GM12878 (cell line): ENCODE results near the gene SKA3. TPM values are rescaled to one million over a fixed set of nuclear protein-coding genes. Genes with fewer than 3 reads are reported as not detected.

Experiments
- ATAC-seq: fragments of 200-7000 bp; cut with Tn5 transposase; 3 replicates; pipeline ENCODE4 v1.9.1; 2020; ENCODE audit warnings: mild to moderate bottlenecking, moderate library complexity
- BruUV-seq: library from RNA; stranded (reverse); fragments of 400-500 nt; replicated peaks from 2 replicates; lab custom pipeline; 2021; lab: Mats Ljungman, UMichigan
- CTCF ChIA-PET: fragments of 300-600 bp; sonication (Branson Sonifier 250); formaldehyde crosslinking; extraction: SDS; loops from one replicate; lab custom pipeline; 2021; ENCODE audit warnings: inconsistent platforms; lab: Yijun Ruan, JAX
- POLR2A ChIA-PET: fragments of 350-600 bp; formaldehyde crosslinking; extraction: SDS; loops from one replicate; lab custom pipeline; 2021; ENCODE audit warnings: inconsistent platforms; lab: Charles Lee
- RAD21 ChIA-PET: fragments of 300-600 bp; sonication (Branson Sonifier 250); formaldehyde crosslinking; loops from one replicate; lab custom pipeline; 2023; ENCODE audit warnings: antibody characterized with exemption; ENCODE audit not compliant: unreplicated experiment; lab: Charles Lee
- SMC1A ChIA-PET: fragments of 300-600 bp; sonication (Branson Sonifier 250); formaldehyde crosslinking; loops from one replicate; lab custom pipeline; 2023; ENCODE audit not compliant: unreplicated experiment, uncharacterized antibody; lab: Charles Lee
- DNase-seq: peaks from one replicate; pipeline ENCODE4 v3.0.0-alpha.2; 2011; ENCODE audit warnings: low read depth, low spot score
- FAIRE-seq: peaks from 3 replicates; lab custom pipeline; 2011; peaks lifted over from hg19 to GRCh38; lab: Jason Lieb, UNC
- H2AFZ ChIP-seq: 2 replicates; pipeline ENCODE4 v1.6.0; 2011; ENCODE audit warnings: low read depth, low read length, control low read depth; ENCODE audit not compliant: control insufficient read depth
- H3K27ac ChIP-seq: 2 replicates; pipeline ENCODE4 v1.5.1; 2011; ENCODE audit warnings: control low read depth; ENCODE audit not compliant: control insufficient read depth, insufficient read depth
- H3K27me3 ChIP-seq, 2 experiments: replicated peaks in 1 of 2; 2 replicates each; pipeline versions ENCODE4 v1.6.0 to v1.6.1; 2011; ENCODE audit warnings: low read length in 1 of 2; ENCODE audit not compliant: control insufficient read depth in 2 of 2, insufficient read depth in 2 of 2
- H3K36me3 ChIP-seq, 2 experiments: 2 replicates each; pipeline ENCODE4 v1.5.1; 2011; ENCODE audit warnings: low read length in 1 of 2; ENCODE audit not compliant: control insufficient read depth in 2 of 2, insufficient read depth in 2 of 2
- H3K4me1 ChIP-seq: 2 replicates; pipeline ENCODE4 v1.6.1; 2011; ENCODE audit warnings: mild to moderate bottlenecking, low read length, moderate library complexity, mixed read lengths; ENCODE audit not compliant: control insufficient read depth, insufficient read depth
- H3K4me2 ChIP-seq: 2 replicates; pipeline ENCODE4 v1.6.0; 2011; ENCODE audit warnings: control low read depth; ENCODE audit not compliant: control insufficient read depth, insufficient read depth
- H3K4me3 ChIP-seq: fragments of 200-600 bp; sonication (generic); 2 replicates; pipeline ENCODE4 v1.5.1; 2016
- H3K79me2 ChIP-seq: 2 replicates; pipeline ENCODE4 v1.6.0; 2011; ENCODE audit warnings: low read length; ENCODE audit not compliant: control insufficient read depth, insufficient read depth
- H3K9ac ChIP-seq: 2 replicates; pipeline ENCODE4 v1.8.0; 2011; ENCODE audit warnings: low read length, control low read depth, mixed read lengths; ENCODE audit not compliant: control insufficient read depth, insufficient read depth
- H3K9me3 ChIP-seq: replicated peaks from 3 replicates; pipeline ENCODE4 v1.5.1; 2011; ENCODE audit warnings: mild to moderate bottlenecking, low read length; ENCODE audit not compliant: control insufficient read depth, insufficient read depth
- H4K20me1 ChIP-seq: 2 replicates; pipeline ENCODE4 v1.6.0; 2011; ENCODE audit not compliant: control insufficient read depth, insufficient read depth
- ASH2L ChIP-seq: fragments of 300-600, 200-600 bp; sonication (generic); IDR thresholded peaks from 2 replicates; pipeline ENCODE4 v1.6.1; 2017; ENCODE audit warnings: low read depth, mild to moderate bottlenecking, borderline replicate concordance
- BHLHE40 ChIP-seq, 2 experiments: fragments of 450-650 bp in 1 of 2; IDR thresholded peaks; 2 replicates each; pipeline ENCODE4 v1.6.1; 2011 to 2017; ENCODE audit warnings: low read depth in 2 of 2, borderline replicate concordance in 1 of 2, improper control_type of control experiment in 1 of 2, low read length in 1 of 2, mild to moderate bottlenecking in 1 of 2
- DPF2 ChIP-seq: fragments of 450-650 bp; IDR thresholded peaks from 2 replicates; pipeline ENCODE4 v1.6.1; 2017; ENCODE audit warnings: mild to moderate bottlenecking
- MEF2A ChIP-seq: IDR thresholded peaks from 2 replicates; pipeline ENCODE4 v1.6.1; 2011; ENCODE audit warnings: low read depth, mild to moderate bottlenecking, low read length, moderate library complexity; ENCODE audit not compliant: insufficient read depth
- TAF1 ChIP-seq: IDR thresholded peaks from 2 replicates; pipeline ENCODE4 v1.6.1; 2011; ENCODE audit warnings: mild to moderate bottlenecking, low read depth, low read length, borderline replicate concordance
- ZBTB4 ChIP-seq: fragments of 450-650 bp; formaldehyde crosslinking; IDR thresholded peaks from 2 replicates; pipeline ENCODE4 v1.4.0; 2022; ENCODE audit warnings: mild to moderate bottlenecking, moderate library complexity
- ZNF217 ChIP-seq: fragments of 450-650 bp; IDR thresholded peaks from 2 replicates; pipeline ENCODE4 v1.6.1; 2017; ENCODE audit warnings: antibody characterized with exemption, mild to moderate bottlenecking
- ZNF622 ChIP-seq: fragments of 450-650 bp; IDR thresholded peaks from 2 replicates; pipeline ENCODE4 v1.6.1; 2017; ENCODE audit warnings: mild to moderate bottlenecking, inconsistent platforms
- in situ Hi-C: fragments of 300-500 bp; cut with MboI; formaldehyde crosslinking; loops from 9 replicates; pipeline ENCODE4 v1.14.3; 2018; ENCODE audit warnings: mixed read lengths
- intact Hi-C: fragments of 100-400 bp; cut with micrococcal nuclease; formaldehyde crosslinking; loops from one replicate; pipeline ENCODE4 v1.14.2; 2022; ENCODE audit not compliant: unreplicated experiment
- polyA plus RNA-seq, 11 experiments: library from polyadenylated mRNA; depleted of rRNA in 4 of 11; unstranded in 6 of 11; stranded (reverse) in 5 of 11; fragments of >200 nt; fragmentation: Nextera tagmentation in 4 of 11; fragmentation: Illumina TruSeq in 1 of 11; extraction: Ambion mirVana in 4 of 11; extraction: Trizol in 1 of 11; gene quantifications; 1 replicate in 1 of 11; 2 replicates in 10 of 11; pipeline versions ENCODE4 v1.2.1 to v1.2.3, GENCODE V29; 2011 to 2016; ENCODE audit warnings: inconsistent platforms in 2 of 11, missing spikeins in 2 of 11, low read depth in 1 of 11
- total RNA-seq, 4 experiments: library from RNA; depleted of rRNA in 3 of 4; stranded (reverse); fragments of >200 nt in 3 of 4; fragmentation: Illumina TruSeq in 1 of 4; extraction: Trizol in 1 of 4; gene quantifications; 2 replicates each; pipeline versions ENCODE4 v1.2.1 to v1.2.3, GENCODE V29; 2013 to 2021
- TF ChIP-seq, protein P1 (sequence below): IDR thresholded peaks from 2 replicates; pipeline ENCODE4 v1.6.1; 2012; ENCODE audit warnings: low read depth, low read length, improper control_type of control experiment
- TF ChIP-seq, protein P2 (sequence below): IDR thresholded peaks from 2 replicates; pipeline ENCODE4 v1.6.1; 2012; ENCODE audit warnings: low read length, inconsistent platforms
- TF ChIP-seq, protein P3 (sequence below), 3 experiments: IDR thresholded peaks in 2 of 3; conservative IDR thresholded peaks in 1 of 3; 2 replicates each; pipeline ENCODE4 v1.5.1; 2011; ENCODE audit warnings: low read depth in 3 of 3, low read length in 3 of 3, mild to moderate bottlenecking in 3 of 3, control low read depth in 2 of 3, moderate library complexity in 2 of 3, inconsistent platforms in 1 of 3, mixed read lengths in 1 of 3; ENCODE audit not compliant: control insufficient read depth in 2 of 3, insufficient read depth in 1 of 3; ENCODE audit errors: extremely low read depth in 1 of 3
- TF ChIP-seq, protein P4 (sequence below): IDR thresholded peaks from 2 replicates; pipeline ENCODE4 v1.6.1; 2011; ENCODE audit warnings: low read depth, mild to moderate bottlenecking, low read length, moderate library complexity, borderline replicate concordance; ENCODE audit errors: extremely low read depth
- TF ChIP-seq, protein P5 (sequence below): fragments of 450-650 bp; IDR thresholded peaks from 2 replicates; pipeline ENCODE4 v1.6.1; 2014; ENCODE audit warnings: mild to moderate bottlenecking
- TF ChIP-seq, protein P6 (sequence below): fragments of 450-650 bp; IDR thresholded peaks from 2 replicates; pipeline ENCODE4 v1.6.1; 2016; ENCODE audit warnings: mild to moderate bottlenecking

Gene SKA3
- total and polyA plus RNA-seq, 10 of the 15 experiments (the other 5 are each of a cell fraction or from before 2014, with no cell fraction given), result 13.5 to 69.7 (median 26.3) TPM

DNA sequence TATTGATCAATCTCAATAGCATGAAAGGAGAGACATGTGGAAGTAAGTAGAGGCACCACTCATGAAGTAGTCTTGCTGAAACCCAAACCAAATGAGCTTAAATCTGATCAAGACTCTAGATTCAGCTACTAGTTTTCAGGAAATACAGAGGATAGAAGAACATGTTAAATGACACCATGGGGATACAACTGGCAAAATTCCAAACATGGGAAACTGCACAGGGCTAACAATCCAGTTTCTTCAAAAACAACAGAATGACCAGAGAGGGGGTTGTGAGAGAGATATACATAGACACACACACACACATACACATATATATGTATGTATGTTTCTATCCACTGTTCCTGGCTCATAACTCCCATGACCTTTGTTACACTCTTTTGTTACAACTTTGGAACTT lies 44.9 kb upstream of the SKA3 start:
- Histone ChIP-seq H2AFZ (no peak overlapping the region), H3K36me3 (no peaks in the 10 kb centered on the region), H3K9me3 (peaks cover 3% of the 10 kb centered on the region; the same call in 2 of the 3 replicates), H3K27ac (no peak overlapping the region), H3K4me3 (no peak overlapping the region), H3K9ac (no peak overlapping the region), H3K4me2 (no peak overlapping the region), H3K27me3 (peaks cover 0 to 5% of the 10 kb centered on the region in 2 experiments; a peak in 2 of 4 replicates), H4K20me1 (no peaks in the 10 kb centered on the region), H3K4me1 (peaks cover 16% of the 10 kb centered on the region), H3K79me2 (no peaks in the 10 kb centered on the region)
- in situ Hi-C loops (no loop called here), intact Hi-C loops (no loop called here)
- no peak for FAIRE-seq
- BruUV-seq, result no TSS peak
- ATAC-seq, result no peak
- CTCF ChIA-PET, result interaction anchor here (1.4 kb wide), 1 partner anchor 89 kb away, joined by 3 read pairs; no protein-coding TSS in a partner anchor
- no peak for DNase-seq
- POLR2A ChIA-PET, result no interaction called here
- SMC1A ChIA-PET, result interaction anchor here (0.9 kb wide), 1 partner anchor 9 kb away, joined by 3 read pairs; no protein-coding TSS in a partner anchor
- RAD21 ChIA-PET, result interaction anchor here (0.6 kb wide), 1 partner anchor 215 kb away, joined by 3 read pairs; no protein-coding TSS in a partner anchor
- TF ChIP-seq, protein P1, sequence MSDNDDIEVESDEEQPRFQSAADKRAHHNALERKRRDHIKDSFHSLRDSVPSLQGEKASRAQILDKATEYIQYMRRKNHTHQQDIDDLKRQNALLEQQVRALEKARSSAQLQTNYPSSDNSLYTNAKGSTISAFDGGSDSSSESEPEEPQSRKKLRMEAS, result no peak
- TF ChIP-seq ZNF217 (no peak), DPF2 (no peak), TAF1 (no peak), ZNF622 (no peak), MEF2A (no peak), ZBTB4 (no peak), ASH2L (no peak), BHLHE40 (IDR thresholded peaks at IDR 0.05; ENCODE audit: borderline replicate concordance in 1 of 2, low read depth in 2 of 2, low read length in 1 of 2) (no peak)
- TF ChIP-seq, protein P2, sequence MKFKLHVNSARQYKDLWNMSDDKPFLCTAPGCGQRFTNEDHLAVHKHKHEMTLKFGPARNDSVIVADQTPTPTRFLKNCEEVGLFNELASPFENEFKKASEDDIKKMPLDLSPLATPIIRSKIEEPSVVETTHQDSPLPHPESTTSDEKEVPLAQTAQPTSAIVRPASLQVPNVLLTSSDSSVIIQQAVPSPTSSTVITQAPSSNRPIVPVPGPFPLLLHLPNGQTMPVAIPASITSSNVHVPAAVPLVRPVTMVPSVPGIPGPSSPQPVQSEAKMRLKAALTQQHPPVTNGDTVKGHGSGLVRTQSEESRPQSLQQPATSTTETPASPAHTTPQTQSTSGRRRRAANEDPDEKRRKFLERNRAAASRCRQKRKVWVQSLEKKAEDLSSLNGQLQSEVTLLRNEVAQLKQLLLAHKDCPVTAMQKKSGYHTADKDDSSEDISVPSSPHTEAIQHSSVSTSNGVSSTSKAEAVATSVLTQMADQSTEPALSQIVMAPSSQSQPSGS, result no peak
- TF ChIP-seq, protein P3, sequence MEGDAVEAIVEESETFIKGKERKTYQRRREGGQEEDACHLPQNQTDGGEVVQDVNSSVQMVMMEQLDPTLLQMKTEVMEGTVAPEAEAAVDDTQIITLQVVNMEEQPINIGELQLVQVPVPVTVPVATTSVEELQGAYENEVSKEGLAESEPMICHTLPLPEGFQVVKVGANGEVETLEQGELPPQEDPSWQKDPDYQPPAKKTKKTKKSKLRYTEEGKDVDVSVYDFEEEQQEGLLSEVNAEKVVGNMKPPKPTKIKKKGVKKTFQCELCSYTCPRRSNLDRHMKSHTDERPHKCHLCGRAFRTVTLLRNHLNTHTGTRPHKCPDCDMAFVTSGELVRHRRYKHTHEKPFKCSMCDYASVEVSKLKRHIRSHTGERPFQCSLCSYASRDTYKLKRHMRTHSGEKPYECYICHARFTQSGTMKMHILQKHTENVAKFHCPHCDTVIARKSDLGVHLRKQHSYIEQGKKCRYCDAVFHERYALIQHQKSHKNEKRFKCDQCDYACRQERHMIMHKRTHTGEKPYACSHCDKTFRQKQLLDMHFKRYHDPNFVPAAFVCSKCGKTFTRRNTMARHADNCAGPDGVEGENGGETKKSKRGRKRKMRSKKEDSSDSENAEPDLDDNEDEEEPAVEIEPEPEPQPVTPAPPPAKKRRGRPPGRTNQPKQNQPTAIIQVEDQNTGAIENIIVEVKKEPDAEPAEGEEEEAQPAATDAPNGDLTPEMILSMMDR (IDR thresholded peaks at IDR 0.05 in 2 of 3, conservative IDR thresholded peaks at IDR 0.05 in 1 of 3; ENCODE audit: control insufficient read depth in 2 of 3, extremely low read depth in 1 of 3, insufficient read depth in 1 of 3, low read depth in 3 of 3, low read length in 3 of 3), result no peak
- TF ChIP-seq, protein P4, sequence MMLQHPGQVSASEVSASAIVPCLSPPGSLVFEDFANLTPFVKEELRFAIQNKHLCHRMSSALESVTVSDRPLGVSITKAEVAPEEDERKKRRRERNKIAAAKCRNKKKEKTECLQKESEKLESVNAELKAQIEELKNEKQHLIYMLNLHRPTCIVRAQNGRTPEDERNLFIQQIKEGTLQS, result no peak
- TF ChIP-seq, protein P5, sequence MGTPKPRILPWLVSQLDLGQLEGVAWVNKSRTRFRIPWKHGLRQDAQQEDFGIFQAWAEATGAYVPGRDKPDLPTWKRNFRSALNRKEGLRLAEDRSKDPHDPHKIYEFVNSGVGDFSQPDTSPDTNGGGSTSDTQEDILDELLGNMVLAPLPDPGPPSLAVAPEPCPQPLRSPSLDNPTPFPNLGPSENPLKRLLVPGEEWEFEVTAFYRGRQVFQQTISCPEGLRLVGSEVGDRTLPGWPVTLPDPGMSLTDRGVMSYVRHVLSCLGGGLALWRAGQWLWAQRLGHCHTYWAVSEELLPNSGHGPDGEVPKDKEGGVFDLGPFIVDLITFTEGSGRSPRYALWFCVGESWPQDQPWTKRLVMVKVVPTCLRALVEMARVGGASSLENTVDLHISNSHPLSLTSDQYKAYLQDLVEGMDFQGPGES, result no peak
- TF ChIP-seq, protein P6, sequence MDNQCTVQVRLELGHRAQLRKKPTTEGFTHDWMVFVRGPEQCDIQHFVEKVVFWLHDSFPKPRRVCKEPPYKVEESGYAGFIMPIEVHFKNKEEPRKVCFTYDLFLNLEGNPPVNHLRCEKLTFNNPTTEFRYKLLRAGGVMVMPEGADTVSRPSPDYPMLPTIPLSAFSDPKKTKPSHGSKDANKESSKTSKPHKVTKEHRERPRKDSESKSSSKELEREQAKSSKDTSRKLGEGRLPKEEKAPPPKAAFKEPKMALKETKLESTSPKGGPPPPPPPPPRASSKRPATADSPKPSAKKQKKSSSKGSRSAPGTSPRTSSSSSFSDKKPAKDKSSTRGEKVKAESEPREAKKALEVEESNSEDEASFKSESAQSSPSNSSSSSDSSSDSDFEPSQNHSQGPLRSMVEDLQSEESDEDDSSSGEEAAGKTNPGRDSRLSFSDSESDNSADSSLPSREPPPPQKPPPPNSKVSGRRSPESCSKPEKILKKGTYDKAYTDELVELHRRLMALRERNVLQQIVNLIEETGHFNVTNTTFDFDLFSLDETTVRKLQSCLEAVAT, result no peak
